ENCODE results near the gene ZMIZ1. TPM values are rescaled to one million over a fixed set of nuclear protein-coding genes. Genes with fewer than 3 reads are reported as not detected.

Gene ZMIZ1
- total RNA-seq, 1 experiment from 2014 or later, result 42.3 TPM

- H3K4me3 Mint-ChIP-seq (ENCODE audit: unreplicated experiment), result no peak overlapping the region
- H3K36me3 ChIP-seq (ENCODE audit: control insufficient read depth, insufficient read depth, low read length), result peaks cover 10% of the 10 kb centered on the region
- peaks cover 22% of the 10 kb centered on the region for H3K4me1 ChIP-seq
- peaks cover 60% of the 10 kb centered on the region for H3K36me3 Mint-ChIP-seq (ENCODE audit: insufficient read depth, unreplicated experiment)
- DNase-seq, result no peak
- ChIA-PET CTCF (no interaction called here), POLR2A (no interaction called here)
- intact Hi-C loops (cut with micrococcal nuclease; ENCODE audit: unreplicated experiment), result no loop called here
- H3K27me3 ChIP-seq (replicated peaks; ENCODE audit: control insufficient read depth, insufficient read depth, low read length), result no peaks in the 10 kb centered on the region
- no TSS peak for BruUV-seq (replicated peaks)
- H3K27me3 Mint-ChIP-seq (ENCODE audit: insufficient read depth, unreplicated experiment), result no peaks in the 10 kb centered on the region
- TF ChIP-seq, protein P1, sequence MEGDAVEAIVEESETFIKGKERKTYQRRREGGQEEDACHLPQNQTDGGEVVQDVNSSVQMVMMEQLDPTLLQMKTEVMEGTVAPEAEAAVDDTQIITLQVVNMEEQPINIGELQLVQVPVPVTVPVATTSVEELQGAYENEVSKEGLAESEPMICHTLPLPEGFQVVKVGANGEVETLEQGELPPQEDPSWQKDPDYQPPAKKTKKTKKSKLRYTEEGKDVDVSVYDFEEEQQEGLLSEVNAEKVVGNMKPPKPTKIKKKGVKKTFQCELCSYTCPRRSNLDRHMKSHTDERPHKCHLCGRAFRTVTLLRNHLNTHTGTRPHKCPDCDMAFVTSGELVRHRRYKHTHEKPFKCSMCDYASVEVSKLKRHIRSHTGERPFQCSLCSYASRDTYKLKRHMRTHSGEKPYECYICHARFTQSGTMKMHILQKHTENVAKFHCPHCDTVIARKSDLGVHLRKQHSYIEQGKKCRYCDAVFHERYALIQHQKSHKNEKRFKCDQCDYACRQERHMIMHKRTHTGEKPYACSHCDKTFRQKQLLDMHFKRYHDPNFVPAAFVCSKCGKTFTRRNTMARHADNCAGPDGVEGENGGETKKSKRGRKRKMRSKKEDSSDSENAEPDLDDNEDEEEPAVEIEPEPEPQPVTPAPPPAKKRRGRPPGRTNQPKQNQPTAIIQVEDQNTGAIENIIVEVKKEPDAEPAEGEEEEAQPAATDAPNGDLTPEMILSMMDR (IDR thresholded peaks at IDR 0.05; ENCODE audit: insufficient read depth in 1 of 2, low read depth in 1 of 2, low read length in 1 of 2, severe bottlenecking in 1 of 2, unreplicated experiment in 1 of 2), result no peak
- H3K4me3 ChIP-seq (ENCODE audit: low read depth, low read length), result no peak overlapping the region
- H3K4me1 Mint-ChIP-seq (ENCODE audit: low read depth, unreplicated experiment), result peaks cover 8% of the 10 kb centered on the region
- H3K9me3 ChIP-seq, result no peaks in the 10 kb centered on the region
- H3K27ac Mint-ChIP-seq (ENCODE audit: unreplicated experiment), result no peak overlapping the region
- H3K9me3 Mint-ChIP-seq (ENCODE audit: unreplicated experiment), result no peaks in the 10 kb centered on the region
Observed at GRCh38 chr10:79356104-79356503, 287.3 kb downstream of the ZMIZ1 start.

GRCh38 chr10:79357180-79357579, 288.4 kb downstream of the ZMIZ1 start:
- H3K27me3 ChIP-seq (replicated peaks; ENCODE audit: control insufficient read depth, insufficient read depth, low read length), result no peaks in the 10 kb centered on the region
- DNase-seq, result no peak
- CTCF ChIA-PET, result interaction anchor here (2.2 kb wide), 1 partner anchor 17 kb away, joined by 10 read pairs; no protein-coding TSS in a partner anchor
- H3K9me3 ChIP-seq, result no peaks in the 10 kb centered on the region
- intact Hi-C loops (cut with micrococcal nuclease; ENCODE audit: unreplicated experiment), result no loop called here
- H3K4me1 ChIP-seq, result peaks cover 22% of the 10 kb centered on the region
- no peaks in the 10 kb centered on the region for H3K27me3 Mint-ChIP-seq (ENCODE audit: insufficient read depth, unreplicated experiment)
- TF ChIP-seq, protein P1 (IDR thresholded peaks at IDR 0.05; ENCODE audit: insufficient read depth in 1 of 2, low read depth in 1 of 2, low read length in 1 of 2, severe bottlenecking in 1 of 2, unreplicated experiment in 1 of 2), result no peak
- peaks cover 8% of the 10 kb centered on the region for H3K4me1 Mint-ChIP-seq (ENCODE audit: low read depth, unreplicated experiment)
- peaks cover 8% of the 10 kb centered on the region for H3K36me3 ChIP-seq (ENCODE audit: control insufficient read depth, insufficient read depth, low read length)
- H3K27ac Mint-ChIP-seq (ENCODE audit: unreplicated experiment), result peak overlapping the region; percentile 61
- no peak overlapping the region for H3K4me3 Mint-ChIP-seq (ENCODE audit: unreplicated experiment)
- H3K9me3 Mint-ChIP-seq (ENCODE audit: unreplicated experiment), result no peaks in the 10 kb centered on the region
- no TSS peak for BruUV-seq (replicated peaks)
- peaks cover 50% of the 10 kb centered on the region for H3K36me3 Mint-ChIP-seq (ENCODE audit: insufficient read depth, unreplicated experiment)
- POLR2A ChIA-PET, result no interaction called here
- H3K4me3 ChIP-seq (ENCODE audit: low read depth, low read length), result no peak overlapping the region

DNA sequence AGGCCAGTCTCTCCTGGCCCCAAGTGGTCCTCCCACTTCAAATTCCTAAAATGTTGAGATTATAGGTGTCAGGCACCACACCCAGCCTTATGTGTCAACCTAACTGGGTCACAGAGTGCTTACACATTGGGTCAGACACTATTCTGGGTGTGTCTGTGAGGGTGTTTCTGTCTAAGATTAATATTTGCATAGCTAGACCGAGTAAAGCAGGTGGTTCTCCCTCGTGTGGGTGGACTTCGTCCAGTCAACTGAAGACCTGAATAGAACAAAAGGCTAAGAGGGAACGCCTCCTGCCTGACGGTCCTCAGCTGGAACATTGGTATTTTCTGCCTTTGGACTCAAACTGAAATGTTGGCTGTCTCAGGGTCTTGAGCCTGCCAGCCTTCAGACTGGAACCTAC, 290.0 kb downstream of the ZMIZ1 start:
- peak; percentile 87 to 91 for DNase-seq
- peaks cover 22% of the 10 kb centered on the region for H3K4me1 ChIP-seq
- Mint-ChIP-seq H3K9me3 (ENCODE audit: unreplicated experiment) (no peaks in the 10 kb centered on the region), H3K4me3 (ENCODE audit: unreplicated experiment) (no peak overlapping the region), H3K27me3 (ENCODE audit: insufficient read depth, unreplicated experiment) (no peaks in the 10 kb centered on the region), H3K36me3 (ENCODE audit: insufficient read depth, unreplicated experiment) (peaks cover 35% of the 10 kb centered on the region), H3K4me1 (ENCODE audit: low read depth, unreplicated experiment) (peaks cover 8% of the 10 kb centered on the region), H3K27ac (ENCODE audit: unreplicated experiment) (peak overlapping the region; percentile 61)
- no TSS peak for BruUV-seq (replicated peaks)
- POLR2A ChIA-PET, result interaction anchor here (0.6 to 1.3 kb wide), 4 partner anchors 11 to 116 kb away, joined by 3 to 8 read pairs (median 4); partner anchors contain the start of gene PPIF
- no peaks in the 10 kb centered on the region for H3K9me3 ChIP-seq
- intact Hi-C loops (cut with micrococcal nuclease; ENCODE audit: unreplicated experiment), result loop anchor here (2.0 kb wide), 1 partner anchor 16 kb away; no protein-coding TSS in a partner anchor
- peaks cover 5% of the 10 kb centered on the region; the same call in 1 of the 2 replicates for H3K36me3 ChIP-seq (ENCODE audit: control insufficient read depth, insufficient read depth, low read length)
- no peak overlapping the region for H3K4me3 ChIP-seq (ENCODE audit: low read depth, low read length)
- no peaks in the 10 kb centered on the region for H3K27me3 ChIP-seq (replicated peaks; ENCODE audit: control insufficient read depth, insufficient read depth, low read length)
- TF ChIP-seq, protein P1 (IDR thresholded peaks at IDR 0.05; ENCODE audit: insufficient read depth in 1 of 2, low read depth in 1 of 2, low read length in 1 of 2, severe bottlenecking in 1 of 2, unreplicated experiment in 1 of 2), result no peak
- CTCF ChIA-PET, result interaction anchor here (0.6 to 2.2 kb wide), 6 partner anchors 11 to 300 kb away, joined by 3 to 10 read pairs (median 4); no protein-coding TSS in a partner anchor

Measured in Caco-2 (cell line).